Gastrocnemius medialis (tissue), 4 donors: ENCODE measurements around the gene ARHGAP30.

Experiments
- CTCF ChIP-seq, 5 experiments: fragments of 450-650 bp in 3 of 5; fragments of 200-600 bp in 2 of 5; sonication (generic) in 2 of 5; IDR thresholded peaks in 4 of 5; conservative IDR thresholded peaks in 1 of 5; 1 replicate in 4 of 5; 2 replicates in 1 of 5; pipeline ENCODE4 v1.5.1; 2016 to 2019; ENCODE audit warnings: antibody characterized with exemption in 5 of 5, mild to moderate bottlenecking in 3 of 5, moderate library complexity in 3 of 5
- POLR2A ChIP-seq, 2 donors: fragments of 450-650 bp; IDR thresholded peaks; one replicate each; pipeline ENCODE4 v1.6.1; 2017; ENCODE audit warnings: antibody characterized with exemption in 2 of 2, mild to moderate bottlenecking in 2 of 2, moderate library complexity in 2 of 2

GRCh38 chr1:161019751-161020495, 49.8 kb downstream of the ARHGAP30 start:
- TF ChIP-seq CTCF (IDR thresholded peaks at IDR 0.05 in 4 of 5, conservative IDR thresholded peaks at IDR 0.05 in 1 of 5) (no peak), POLR2A (IDR thresholded peaks at IDR 0.05) (no peak)
